ENCODE results near the gene HABP2. TPM values are rescaled to one million over a fixed set of nuclear protein-coding genes. Genes with fewer than 3 reads are reported as not detected.

The HABP2 gene
- total and polyA plus RNA-seq, 2 experiments from 2014 or later, result not detected

GRCh38 chr10:113517165-113517900 is 35.5 kb upstream of the HABP2 start:
- Histone ChIP-seq H3K4me2 (no peak overlapping the region), H3K4me1 (ENCODE audit: insufficient read depth) (no peaks in the 10 kb centered on the region), H2AFZ (no peak overlapping the region), H3K36me3 (ENCODE audit: insufficient read depth) (no peaks in the 10 kb centered on the region), H4K20me1 (replicated peaks; ENCODE audit: insufficient read depth) (no peaks in the 10 kb centered on the region), H3K27ac (ENCODE audit: low read depth) (no peak overlapping the region), H3K9me2 (ENCODE audit: insufficient read depth) (no peaks in the 10 kb centered on the region), H3K79me2 (replicated peaks; ENCODE audit: insufficient read depth) (no peaks in the 10 kb centered on the region), H3F3A (replicated peaks; ENCODE audit: low read depth) (no peaks in the 10 kb centered on the region), H3K27me3 (ENCODE audit: insufficient read depth) (no peaks in the 10 kb centered on the region), H3K4me3 (no peak overlapping the region)
- Mint-ChIP-seq H3K4me1 (peaks cover 2% of the 10 kb centered on the region; the same call in 1 of the 3 replicates), H3K9me3 (no peaks in the 10 kb centered on the region; the same call in 2 of the 3 replicates), H3K27me3 (ENCODE audit: insufficient read depth, low read depth, poor library complexity) (peaks cover 2% of the 10 kb centered on the region), H3K4me3 (no peak overlapping the region), H3K36me3 (ENCODE audit: low read depth) (no peaks in the 10 kb centered on the region; the same call in 1 of the 3 replicates), H3K27ac (no peak overlapping the region)
- DNase-seq (ENCODE audit: low spot score), result no peak
- TF ChIP-seq ZNF114 (CRISPR knock-in tag; IDR thresholded peaks at IDR 0.05) (no peak), ZNF462 (CRISPR knock-in tag; IDR thresholded peaks at IDR 0.05) (no peak), POLR2AphosphoS5 (IDR thresholded peaks at IDR 0.05; ENCODE audit: low read depth) (no peak), EZH2 (IDR thresholded peaks at IDR 0.05; ENCODE audit: low read depth, unreplicated experiment) (no peak), CTCF (conservative IDR thresholded peaks at IDR 0.05; ENCODE audit: low read depth in 2 of 2) (no peak), NANOG (IDR thresholded peaks at IDR 0.05; ENCODE audit: borderline replicate concordance) (no peak), JUNB (IDR thresholded peaks at IDR 0.05; ENCODE audit: unreplicated experiment) (no peak), ETS1 (IDR thresholded peaks at IDR 0.05) (no peak), STAT1 (IDR thresholded peaks at IDR 0.05; ENCODE audit: unreplicated experiment) (no peak), CREB1 (CRISPR knock-in tag; IDR thresholded peaks at IDR 0.05; ENCODE audit: low read depth) (no peak), REST (IDR thresholded peaks at IDR 0.05; ENCODE audit: unreplicated experiment) (no peak), ZNF331 (CRISPR knock-in tag; IDR thresholded peaks at IDR 0.05; ENCODE audit: low read depth) (no peak), EZH2phosphoT487 (IDR thresholded peaks at IDR 0.05; ENCODE audit: unreplicated experiment) (no peak)
- no peak for ATAC-seq

Data from GM23338 (cell line).